ENCODE results near the gene QRICH1.

DNA sequence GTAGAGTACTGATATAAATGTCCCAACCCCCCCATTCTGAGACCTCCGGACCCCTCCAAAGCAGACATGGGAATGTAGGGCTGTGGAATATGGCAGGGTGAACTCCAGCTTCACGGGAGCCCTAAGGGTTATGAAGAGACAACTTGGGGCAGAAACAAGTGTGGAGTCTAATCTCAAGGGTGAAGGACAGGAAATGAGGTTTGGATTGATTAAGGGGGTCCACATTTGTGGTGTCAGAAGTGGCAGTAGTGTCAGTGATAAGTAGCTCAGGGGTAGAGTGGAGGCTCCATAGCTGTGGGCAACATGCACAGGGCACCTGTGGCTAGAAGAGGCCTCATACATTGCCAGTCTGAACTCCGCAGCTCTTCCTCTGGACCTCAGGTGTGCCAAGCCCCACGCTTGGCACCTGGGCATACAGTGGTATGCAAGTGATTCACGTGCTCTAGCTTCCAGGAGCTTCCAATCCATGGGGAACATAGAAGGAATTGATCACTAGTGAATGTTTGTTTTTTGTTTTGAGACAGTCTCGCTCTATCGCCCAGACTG, 108.0 kb downstream of the QRICH1 start:
- TF ChIP-seq, protein P1, sequence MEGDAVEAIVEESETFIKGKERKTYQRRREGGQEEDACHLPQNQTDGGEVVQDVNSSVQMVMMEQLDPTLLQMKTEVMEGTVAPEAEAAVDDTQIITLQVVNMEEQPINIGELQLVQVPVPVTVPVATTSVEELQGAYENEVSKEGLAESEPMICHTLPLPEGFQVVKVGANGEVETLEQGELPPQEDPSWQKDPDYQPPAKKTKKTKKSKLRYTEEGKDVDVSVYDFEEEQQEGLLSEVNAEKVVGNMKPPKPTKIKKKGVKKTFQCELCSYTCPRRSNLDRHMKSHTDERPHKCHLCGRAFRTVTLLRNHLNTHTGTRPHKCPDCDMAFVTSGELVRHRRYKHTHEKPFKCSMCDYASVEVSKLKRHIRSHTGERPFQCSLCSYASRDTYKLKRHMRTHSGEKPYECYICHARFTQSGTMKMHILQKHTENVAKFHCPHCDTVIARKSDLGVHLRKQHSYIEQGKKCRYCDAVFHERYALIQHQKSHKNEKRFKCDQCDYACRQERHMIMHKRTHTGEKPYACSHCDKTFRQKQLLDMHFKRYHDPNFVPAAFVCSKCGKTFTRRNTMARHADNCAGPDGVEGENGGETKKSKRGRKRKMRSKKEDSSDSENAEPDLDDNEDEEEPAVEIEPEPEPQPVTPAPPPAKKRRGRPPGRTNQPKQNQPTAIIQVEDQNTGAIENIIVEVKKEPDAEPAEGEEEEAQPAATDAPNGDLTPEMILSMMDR (conservative IDR thresholded peaks at IDR 0.05) = no peak
- TF ChIP-seq ZFX (IDR thresholded peaks at IDR 0.05) = no peak

All from C4-2B (cell line).